ENCODE results near the gene CD53. TPM values are rescaled to one million over a fixed set of nuclear protein-coding genes. Genes with fewer than 3 reads are reported as not detected.

The CD53 gene
- total RNA-seq, 1 experiment from 2014 or later = 1.4 TPM

DNA sequence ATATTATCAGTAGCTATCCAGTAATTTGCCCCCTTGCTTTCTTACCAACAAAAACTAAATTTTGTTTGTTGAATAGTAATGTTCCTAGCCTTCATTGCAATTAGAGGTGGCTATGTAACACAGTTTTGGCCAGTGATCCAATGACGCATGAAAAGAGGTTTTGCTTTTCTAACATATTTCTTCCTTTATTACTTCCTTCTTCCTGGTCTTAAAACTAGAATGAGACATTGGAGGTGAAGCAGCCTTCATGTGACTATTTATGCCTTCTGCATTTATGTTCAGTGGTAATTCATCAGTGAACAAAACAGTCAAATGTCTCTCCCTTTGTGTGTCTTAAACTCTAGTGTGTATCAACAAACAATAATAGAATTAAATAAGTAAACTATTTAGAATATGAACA lies 55.2 kb downstream of the CD53 start (continued):
- TF ChIP-seq, protein P1, sequence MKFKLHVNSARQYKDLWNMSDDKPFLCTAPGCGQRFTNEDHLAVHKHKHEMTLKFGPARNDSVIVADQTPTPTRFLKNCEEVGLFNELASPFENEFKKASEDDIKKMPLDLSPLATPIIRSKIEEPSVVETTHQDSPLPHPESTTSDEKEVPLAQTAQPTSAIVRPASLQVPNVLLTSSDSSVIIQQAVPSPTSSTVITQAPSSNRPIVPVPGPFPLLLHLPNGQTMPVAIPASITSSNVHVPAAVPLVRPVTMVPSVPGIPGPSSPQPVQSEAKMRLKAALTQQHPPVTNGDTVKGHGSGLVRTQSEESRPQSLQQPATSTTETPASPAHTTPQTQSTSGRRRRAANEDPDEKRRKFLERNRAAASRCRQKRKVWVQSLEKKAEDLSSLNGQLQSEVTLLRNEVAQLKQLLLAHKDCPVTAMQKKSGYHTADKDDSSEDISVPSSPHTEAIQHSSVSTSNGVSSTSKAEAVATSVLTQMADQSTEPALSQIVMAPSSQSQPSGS (CRISPR knock-in tag; IDR thresholded peaks at IDR 0.05; ENCODE audit: borderline replicate concordance, low read depth) = no peak
- TF ChIP-seq ZNF232 (CRISPR knock-in tag; IDR thresholded peaks at IDR 0.05) (no peak), HMGA2 (CRISPR knock-in tag; IDR thresholded peaks at IDR 0.05) (no peak), ZBTB21 (CRISPR knock-in tag; IDR thresholded peaks at IDR 0.05; ENCODE audit: borderline replicate concordance) (no peak), ETV6 (CRISPR knock-in tag; IDR thresholded peaks at IDR 0.05) (no peak), MXD4 (CRISPR knock-in tag; IDR thresholded peaks at IDR 0.05; ENCODE audit: borderline replicate concordance) (no peak)
- TF ChIP-seq, protein P2, sequence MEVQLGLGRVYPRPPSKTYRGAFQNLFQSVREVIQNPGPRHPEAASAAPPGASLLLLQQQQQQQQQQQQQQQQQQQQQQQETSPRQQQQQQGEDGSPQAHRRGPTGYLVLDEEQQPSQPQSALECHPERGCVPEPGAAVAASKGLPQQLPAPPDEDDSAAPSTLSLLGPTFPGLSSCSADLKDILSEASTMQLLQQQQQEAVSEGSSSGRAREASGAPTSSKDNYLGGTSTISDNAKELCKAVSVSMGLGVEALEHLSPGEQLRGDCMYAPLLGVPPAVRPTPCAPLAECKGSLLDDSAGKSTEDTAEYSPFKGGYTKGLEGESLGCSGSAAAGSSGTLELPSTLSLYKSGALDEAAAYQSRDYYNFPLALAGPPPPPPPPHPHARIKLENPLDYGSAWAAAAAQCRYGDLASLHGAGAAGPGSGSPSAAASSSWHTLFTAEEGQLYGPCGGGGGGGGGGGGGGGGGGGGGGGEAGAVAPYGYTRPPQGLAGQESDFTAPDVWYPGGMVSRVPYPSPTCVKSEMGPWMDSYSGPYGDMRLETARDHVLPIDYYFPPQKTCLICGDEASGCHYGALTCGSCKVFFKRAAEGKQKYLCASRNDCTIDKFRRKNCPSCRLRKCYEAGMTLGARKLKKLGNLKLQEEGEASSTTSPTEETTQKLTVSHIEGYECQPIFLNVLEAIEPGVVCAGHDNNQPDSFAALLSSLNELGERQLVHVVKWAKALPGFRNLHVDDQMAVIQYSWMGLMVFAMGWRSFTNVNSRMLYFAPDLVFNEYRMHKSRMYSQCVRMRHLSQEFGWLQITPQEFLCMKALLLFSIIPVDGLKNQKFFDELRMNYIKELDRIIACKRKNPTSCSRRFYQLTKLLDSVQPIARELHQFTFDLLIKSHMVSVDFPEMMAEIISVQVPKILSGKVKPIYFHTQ (CRISPR knock-in tag; IDR thresholded peaks at IDR 0.05) = no peak

DNA sequence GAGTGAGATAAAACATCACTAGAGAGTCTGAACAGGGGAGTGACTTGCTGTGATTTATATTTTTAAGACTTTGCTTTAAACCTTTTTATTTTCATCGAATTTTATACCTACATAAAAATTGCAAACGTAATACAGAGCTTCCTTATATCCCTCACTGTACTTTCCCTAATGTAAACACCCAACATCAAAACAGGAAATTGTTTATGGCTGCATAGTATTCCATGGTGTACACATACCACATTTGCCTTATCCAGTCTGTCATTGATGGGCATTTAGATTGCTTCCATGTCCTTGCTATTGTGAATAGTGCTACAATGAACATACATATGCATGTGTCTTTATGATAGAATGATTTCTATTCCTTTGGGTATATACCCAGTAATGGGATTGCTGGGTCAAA lies 56.0 kb downstream of the CD53 start:
- Mint-ChIP-seq H3K36me3 (no peaks in the 10 kb centered on the region), H3K9me3 (peaks cover 19% of the 10 kb centered on the region), H3K4me1 (peaks cover 6% of the 10 kb centered on the region), H3K4me3 (no peak overlapping the region), H3K27ac (no peak overlapping the region), H3K27me3 (ENCODE audit: low read depth) (no peaks in the 10 kb centered on the region)
- CTCF ChIA-PET = interaction anchor here (1.1 to 1.4 kb wide), 2 partner anchors 99 to 102 kb away, joined by 3 read pairs; no protein-coding TSS in a partner anchor
- TF ChIP-seq, protein P1 (CRISPR knock-in tag; IDR thresholded peaks at IDR 0.05; ENCODE audit: borderline replicate concordance, low read depth) = no peak
- TF ChIP-seq ETV6 (CRISPR knock-in tag; IDR thresholded peaks at IDR 0.05) (no peak), NFE2L1 (CRISPR knock-in tag; IDR thresholded peaks at IDR 0.05) (no peak), ZNF396 (CRISPR knock-in tag; IDR thresholded peaks at IDR 0.05; ENCODE audit: borderline replicate concordance) (no peak), FOXJ3 (CRISPR knock-in tag; IDR thresholded peaks at IDR 0.05; ENCODE audit: borderline replicate concordance) (no peak), PRRX2 (CRISPR knock-in tag; IDR thresholded peaks at IDR 0.05) (no peak), ZNF263 (CRISPR knock-in tag; IDR thresholded peaks at IDR 0.05; ENCODE audit: low read depth) (no peak), NFYB (CRISPR knock-in tag; conservative IDR thresholded peaks at IDR 0.05; ENCODE audit: low read depth) (no peak)
- TF ChIP-seq, protein P3, sequence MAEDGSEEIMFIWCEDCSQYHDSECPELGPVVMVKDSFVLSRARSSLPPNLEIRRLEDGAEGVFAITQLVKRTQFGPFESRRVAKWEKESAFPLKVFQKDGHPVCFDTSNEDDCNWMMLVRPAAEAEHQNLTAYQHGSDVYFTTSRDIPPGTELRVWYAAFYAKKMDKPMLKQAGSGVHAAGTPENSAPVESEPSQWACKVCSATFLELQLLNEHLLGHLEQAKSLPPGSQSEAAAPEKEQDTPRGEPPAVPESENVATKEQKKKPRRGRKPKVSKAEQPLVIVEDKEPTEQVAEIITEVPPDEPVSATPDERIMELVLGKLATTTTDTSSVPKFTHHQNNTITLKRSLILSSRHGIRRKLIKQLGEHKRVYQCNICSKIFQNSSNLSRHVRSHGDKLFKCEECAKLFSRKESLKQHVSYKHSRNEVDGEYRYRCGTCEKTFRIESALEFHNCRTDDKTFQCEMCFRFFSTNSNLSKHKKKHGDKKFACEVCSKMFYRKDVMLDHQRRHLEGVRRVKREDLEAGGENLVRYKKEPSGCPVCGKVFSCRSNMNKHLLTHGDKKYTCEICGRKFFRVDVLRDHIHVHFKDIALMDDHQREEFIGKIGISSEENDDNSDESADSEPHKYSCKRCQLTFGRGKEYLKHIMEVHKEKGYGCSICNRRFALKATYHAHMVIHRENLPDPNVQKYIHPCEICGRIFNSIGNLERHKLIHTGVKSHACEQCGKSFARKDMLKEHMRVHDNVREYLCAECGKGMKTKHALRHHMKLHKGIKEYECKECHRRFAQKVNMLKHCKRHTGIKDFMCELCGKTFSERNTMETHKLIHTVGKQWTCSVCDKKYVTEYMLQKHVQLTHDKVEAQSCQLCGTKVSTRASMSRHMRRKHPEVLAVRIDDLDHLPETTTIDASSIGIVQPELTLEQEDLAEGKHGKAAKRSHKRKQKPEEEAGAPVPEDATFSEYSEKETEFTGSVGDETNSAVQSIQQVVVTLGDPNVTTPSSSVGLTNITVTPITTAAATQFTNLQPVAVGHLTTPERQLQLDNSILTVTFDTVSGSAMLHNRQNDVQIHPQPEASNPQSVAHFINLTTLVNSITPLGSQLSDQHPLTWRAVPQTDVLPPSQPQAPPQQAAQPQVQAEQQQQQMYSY (CRISPR knock-in tag; IDR thresholded peaks at IDR 0.05) = no peak
- TF ChIP-seq, protein P4, sequence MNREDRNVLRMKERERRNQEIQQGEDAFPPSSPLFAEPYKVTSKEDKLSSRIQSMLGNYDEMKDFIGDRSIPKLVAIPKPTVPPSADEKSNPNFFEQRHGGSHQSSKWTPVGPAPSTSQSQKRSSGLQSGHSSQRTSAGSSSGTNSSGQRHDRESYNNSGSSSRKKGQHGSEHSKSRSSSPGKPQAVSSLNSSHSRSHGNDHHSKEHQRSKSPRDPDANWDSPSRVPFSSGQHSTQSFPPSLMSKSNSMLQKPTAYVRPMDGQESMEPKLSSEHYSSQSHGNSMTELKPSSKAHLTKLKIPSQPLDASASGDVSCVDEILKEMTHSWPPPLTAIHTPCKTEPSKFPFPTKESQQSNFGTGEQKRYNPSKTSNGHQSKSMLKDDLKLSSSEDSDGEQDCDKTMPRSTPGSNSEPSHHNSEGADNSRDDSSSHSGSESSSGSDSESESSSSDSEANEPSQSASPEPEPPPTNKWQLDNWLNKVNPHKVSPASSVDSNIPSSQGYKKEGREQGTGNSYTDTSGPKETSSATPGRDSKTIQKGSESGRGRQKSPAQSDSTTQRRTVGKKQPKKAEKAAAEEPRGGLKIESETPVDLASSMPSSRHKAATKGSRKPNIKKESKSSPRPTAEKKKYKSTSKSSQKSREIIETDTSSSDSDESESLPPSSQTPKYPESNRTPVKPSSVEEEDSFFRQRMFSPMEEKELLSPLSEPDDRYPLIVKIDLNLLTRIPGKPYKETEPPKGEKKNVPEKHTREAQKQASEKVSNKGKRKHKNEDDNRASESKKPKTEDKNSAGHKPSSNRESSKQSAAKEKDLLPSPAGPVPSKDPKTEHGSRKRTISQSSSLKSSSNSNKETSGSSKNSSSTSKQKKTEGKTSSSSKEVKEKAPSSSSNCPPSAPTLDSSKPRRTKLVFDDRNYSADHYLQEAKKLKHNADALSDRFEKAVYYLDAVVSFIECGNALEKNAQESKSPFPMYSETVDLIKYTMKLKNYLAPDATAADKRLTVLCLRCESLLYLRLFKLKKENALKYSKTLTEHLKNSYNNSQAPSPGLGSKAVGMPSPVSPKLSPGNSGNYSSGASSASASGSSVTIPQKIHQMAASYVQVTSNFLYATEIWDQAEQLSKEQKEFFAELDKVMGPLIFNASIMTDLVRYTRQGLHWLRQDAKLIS (CRISPR knock-in tag; IDR thresholded peaks at IDR 0.05; ENCODE audit: borderline replicate concordance) = no peak
- TF ChIP-seq, protein P5, sequence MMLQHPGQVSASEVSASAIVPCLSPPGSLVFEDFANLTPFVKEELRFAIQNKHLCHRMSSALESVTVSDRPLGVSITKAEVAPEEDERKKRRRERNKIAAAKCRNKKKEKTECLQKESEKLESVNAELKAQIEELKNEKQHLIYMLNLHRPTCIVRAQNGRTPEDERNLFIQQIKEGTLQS (CRISPR knock-in tag; conservative IDR thresholded peaks at IDR 0.05) = no peak
- TF ChIP-seq, protein P6, sequence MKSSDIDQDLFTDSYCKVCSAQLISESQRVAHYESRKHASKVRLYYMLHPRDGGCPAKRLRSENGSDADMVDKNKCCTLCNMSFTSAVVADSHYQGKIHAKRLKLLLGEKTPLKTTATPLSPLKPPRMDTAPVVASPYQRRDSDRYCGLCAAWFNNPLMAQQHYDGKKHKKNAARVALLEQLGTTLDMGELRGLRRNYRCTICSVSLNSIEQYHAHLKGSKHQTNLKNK (CRISPR knock-in tag; IDR thresholded peaks at IDR 0.05) = no peak
- ATAC-seq (no peak), DNase-seq (ENCODE audit: low spot score) (no peak)
- POLR2A ChIA-PET = no interaction called here

All from WTC11 (cell line).